Measurements from ENCODE around the gene MAPK8. TPM values are rescaled to one million over a fixed set of nuclear protein-coding genes. Genes with fewer than 3 reads are reported as not detected.
A peak's percentile ranks its signal among the peaks of the same experiment; 100 is the strongest.

The MAPK8 gene
- total and polyA plus RNA-seq, 2 of the 4 experiments (the other 2 are of a cell fraction) = 41.5 to 54.7 TPM

GRCh38 chr10:48377751-48378530 lies 71.5 kb downstream of the MAPK8 start:
- Histone ChIP-seq H3K27ac (ENCODE audit: insufficient read depth, low read length) (no peak overlapping the region), H4K91ac (ENCODE audit: insufficient read depth, low read depth, low read length) (no peak overlapping the region), H3K9me1 (ENCODE audit: insufficient read depth, low read length) (peaks cover 3% of the 10 kb centered on the region; the same call in 1 of the 2 replicates), H4K8ac (ENCODE audit: low read depth in 2 of 2, low read length in 2 of 2) (no peak overlapping the region), H2BK120ac (ENCODE audit: low read depth, low read length) (no peak overlapping the region), H3K4ac (ENCODE audit: low read depth, low read length) (no peak overlapping the region), H2BK15ac (ENCODE audit: low read depth, low read length) (no peak overlapping the region), H3K36me3 (ENCODE audit: control insufficient read depth, insufficient read depth, low read length) (no peaks in the 10 kb centered on the region), H4K5ac (ENCODE audit: low read depth, low read length) (no peak overlapping the region), H2BK5ac (ENCODE audit: low read depth, low read length, poor library complexity, severe bottlenecking) (no peak overlapping the region), H3K27me3 (ENCODE audit: control insufficient read depth, insufficient read depth, low read length) (no peaks in the 10 kb centered on the region), H3K9ac (ENCODE audit: low read depth, low read length) (no peak overlapping the region), H2AK9ac (replicated peaks; ENCODE audit: low read depth, low read length, poor library complexity) (no peak overlapping the region), H2BK20ac (ENCODE audit: low read depth, low read length) (no peak overlapping the region), H3K4me3 (ENCODE audit: insufficient read depth, low read depth, low read length) (no peak overlapping the region), H3K14ac (replicated peaks; ENCODE audit: low read depth, low read length) (0 out of 2 replicates have a peak overlapping the region, but pooled peaks have one; percentile 21), H3K9me3 (ENCODE audit: control insufficient read depth, insufficient read depth, low read length) (peaks cover 3% of the 10 kb centered on the region; the same call in 1 of the 2 replicates), H3K56ac (ENCODE audit: extremely low read depth, insufficient read depth, low read length) (no peak overlapping the region), H3K23ac (ENCODE audit: low read depth, low read length) (no peak overlapping the region), H3K79me1 (ENCODE audit: low read depth in 1 of 2, low read length in 2 of 2) (peaks cover 17% of the 10 kb centered on the region in 2 experiments), H3K4me1 (ENCODE audit: control insufficient read depth, insufficient read depth, low read length) (no peaks in the 10 kb centered on the region), H4K20me1 (ENCODE audit: insufficient read depth, low read length) (peaks cover 4% of the 10 kb centered on the region; the same call in 1 of the 2 replicates), H2AFZ (replicated peaks; ENCODE audit: low read length, poor library complexity) (no peak overlapping the region), H2AK5ac (ENCODE audit: low read depth, low read length) (no peak overlapping the region), H3K18ac (ENCODE audit: low read depth, low read length) (no peak overlapping the region), H3K4me2 (ENCODE audit: low read depth, low read length) (no peak overlapping the region)
- intact Hi-C loops (cut with micrococcal nuclease) = no loop called here
- DNase-seq = peak; percentile 24
- dilution Hi-C loops (cut with HindIII; ENCODE audit: low sequenced_read_pairs, unreplicated experiment) = no loop called here
- in situ Hi-C loops (cut with MboI; ENCODE audit: low sequenced_read_pairs) = no loop called here
- ChIA-PET CTCF (interaction anchor here (0.9 kb wide), 1 partner anchor 279 kb away, joined by 4 read pairs; no protein-coding TSS in a partner anchor), POLR2A (ENCODE audit: unreplicated experiment) (no interaction called here)
- ATAC-seq (ENCODE audit: low read depth) = no peak
- no TSS peak for BruUV-seq (replicated peaks)
- TF ChIP-seq RAD21 (IDR thresholded peaks at IDR 0.05; ENCODE audit: low read length) = no peak
- no peak for TF ChIP-seq RFX5 (IDR thresholded peaks at IDR 0.05; ENCODE audit: low read depth, low read length)
- no peak for TF ChIP-seq MXI1 (IDR thresholded peaks at IDR 0.05; ENCODE audit: borderline replicate concordance, low read depth, low read length)
- WGBS, 2 experiments (ENCODE audit: extremely low coverage in 2 of 2, insufficient read length in 1 of 2) = no CpG with 5 or more reads among the region's 2 CpGs

Data from IMR-90 (cell line).